ENCODE data around the gene ABRAXAS1. TPM values are rescaled to one million over a fixed set of nuclear protein-coding genes. Genes with fewer than 3 reads are reported as not detected.

The ABRAXAS1 gene
- total and polyA plus RNA-seq, 10 of the 15 experiments (the other 5 are each of a cell fraction or from before 2014, with no cell fraction given): 2.2 to 9.7 (median 5.8) TPM

DNA sequence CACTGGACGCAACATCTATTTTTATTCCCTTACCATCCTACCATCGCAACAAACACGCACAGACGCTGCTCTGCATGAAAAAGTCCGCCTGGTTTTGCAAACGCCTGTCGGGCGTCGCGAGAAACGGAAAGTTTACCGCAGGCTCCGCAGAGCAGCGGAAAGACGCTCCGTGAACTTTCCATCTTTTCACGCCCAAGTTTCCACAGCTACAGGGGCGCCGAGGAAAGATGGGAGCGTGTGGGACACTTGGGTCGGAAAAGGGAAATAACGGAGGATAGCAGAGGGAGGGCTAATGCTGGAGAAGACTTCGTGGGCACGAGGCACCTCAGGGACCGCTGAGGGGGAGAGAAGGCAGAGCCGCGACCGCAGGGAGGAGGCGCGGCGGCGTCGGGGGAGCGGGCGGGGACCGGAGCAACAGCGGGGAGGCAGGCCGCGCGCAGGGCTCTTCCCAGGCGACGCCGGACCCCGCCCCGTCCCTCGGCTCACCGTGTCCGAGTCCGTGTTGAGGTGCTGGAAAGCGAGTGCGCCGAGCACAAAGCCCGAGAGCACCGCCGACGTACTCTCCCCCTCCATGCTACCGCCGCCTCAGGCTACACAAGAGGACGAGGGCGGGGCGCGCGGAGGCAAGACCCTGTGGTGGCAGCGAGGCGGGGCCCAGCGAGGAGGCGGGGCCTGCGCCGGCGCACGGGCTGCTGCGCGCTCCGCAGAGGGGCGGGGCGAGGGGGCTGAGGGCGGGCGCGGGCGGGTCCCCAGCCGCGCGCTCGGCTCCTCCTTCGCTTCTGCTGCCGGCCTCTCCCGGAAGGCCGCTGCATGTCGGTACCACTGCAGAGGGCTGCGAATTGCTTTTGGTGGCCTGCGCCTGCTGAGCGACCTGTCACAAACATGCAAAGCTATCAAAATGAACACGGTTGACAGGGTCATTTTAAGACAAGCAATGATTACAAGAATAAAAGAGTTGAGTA lies at the start of gene ABRAXAS1 (continued):
- TF ChIP-seq, protein P1, sequence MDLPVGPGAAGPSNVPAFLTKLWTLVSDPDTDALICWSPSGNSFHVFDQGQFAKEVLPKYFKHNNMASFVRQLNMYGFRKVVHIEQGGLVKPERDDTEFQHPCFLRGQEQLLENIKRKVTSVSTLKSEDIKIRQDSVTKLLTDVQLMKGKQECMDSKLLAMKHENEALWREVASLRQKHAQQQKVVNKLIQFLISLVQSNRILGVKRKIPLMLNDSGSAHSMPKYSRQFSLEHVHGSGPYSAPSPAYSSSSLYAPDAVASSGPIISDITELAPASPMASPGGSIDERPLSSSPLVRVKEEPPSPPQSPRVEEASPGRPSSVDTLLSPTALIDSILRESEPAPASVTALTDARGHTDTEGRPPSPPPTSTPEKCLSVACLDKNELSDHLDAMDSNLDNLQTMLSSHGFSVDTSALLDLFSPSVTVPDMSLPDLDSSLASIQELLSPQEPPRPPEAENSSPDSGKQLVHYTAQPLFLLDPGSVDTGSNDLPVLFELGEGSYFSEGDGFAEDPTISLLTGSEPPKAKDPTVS (IDR thresholded peaks at IDR 0.05; ENCODE audit: low read depth, low read length): no peak
- TF ChIP-seq, protein P2, sequence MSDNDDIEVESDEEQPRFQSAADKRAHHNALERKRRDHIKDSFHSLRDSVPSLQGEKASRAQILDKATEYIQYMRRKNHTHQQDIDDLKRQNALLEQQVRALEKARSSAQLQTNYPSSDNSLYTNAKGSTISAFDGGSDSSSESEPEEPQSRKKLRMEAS (IDR thresholded peaks at IDR 0.05; ENCODE audit: low read depth, low read length): peak; percentile 76
- no peak for TF ChIP-seq KDM1A (IDR thresholded peaks at IDR 0.05; ENCODE audit: borderline replicate concordance)
- no peak for TF ChIP-seq SPI1 (IDR thresholded peaks at IDR 0.05; ENCODE audit: borderline replicate concordance, insufficient read depth, low read depth, low read length)
- TF ChIP-seq, protein P3, sequence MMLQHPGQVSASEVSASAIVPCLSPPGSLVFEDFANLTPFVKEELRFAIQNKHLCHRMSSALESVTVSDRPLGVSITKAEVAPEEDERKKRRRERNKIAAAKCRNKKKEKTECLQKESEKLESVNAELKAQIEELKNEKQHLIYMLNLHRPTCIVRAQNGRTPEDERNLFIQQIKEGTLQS (IDR thresholded peaks at IDR 0.05; ENCODE audit: borderline replicate concordance, extremely low read depth, low read depth, low read length): no peak
- TF ChIP-seq NFYA (IDR thresholded peaks at IDR 0.05; ENCODE audit: borderline replicate concordance, low read depth, low read length): no peak
- no peak for TF ChIP-seq TCF12 (IDR thresholded peaks at IDR 0.05; ENCODE audit: low read depth, low read length)
- 0 out of 2 replicates have a peak, but pooled peaks have one; percentile 46 for TF ChIP-seq ZBED1 (IDR thresholded peaks at IDR 0.05; ENCODE audit: borderline replicate concordance)
- no peak for TF ChIP-seq BCL11A (IDR thresholded peaks at IDR 0.05; ENCODE audit: low read depth, low read length)
- no peak for TF ChIP-seq STAT3 (IDR thresholded peaks at IDR 0.05; ENCODE audit: low read depth, low read length)
- TF ChIP-seq SIN3A (IDR thresholded peaks at IDR 0.05; ENCODE audit: low read depth, low read length): 0 out of 2 replicates have a peak, but pooled peaks have one; percentile 22
- TF ChIP-seq TARDBP (IDR thresholded peaks at IDR 0.05; ENCODE audit: borderline replicate concordance): no peak
- TF ChIP-seq, protein P4, sequence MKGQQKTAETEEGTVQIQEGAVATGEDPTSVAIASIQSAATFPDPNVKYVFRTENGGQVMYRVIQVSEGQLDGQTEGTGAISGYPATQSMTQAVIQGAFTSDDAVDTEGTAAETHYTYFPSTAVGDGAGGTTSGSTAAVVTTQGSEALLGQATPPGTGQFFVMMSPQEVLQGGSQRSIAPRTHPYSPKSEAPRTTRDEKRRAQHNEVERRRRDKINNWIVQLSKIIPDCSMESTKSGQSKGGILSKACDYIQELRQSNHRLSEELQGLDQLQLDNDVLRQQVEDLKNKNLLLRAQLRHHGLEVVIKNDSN (IDR thresholded peaks at IDR 0.05; ENCODE audit: borderline replicate concordance, extremely low read length, insufficient read depth, low read depth, low read length): no peak
